ENCODE data around the gene STIL. TPM values are rescaled to one million over a fixed set of nuclear protein-coding genes. Genes with fewer than 3 reads are reported as not detected.
"Not testable (repeated sequence)": the region's sequence is repeated elsewhere in the genome, so short reads cannot be mapped to it uniquely, and the experiment has no call there.

STIL gene
- total RNA-seq, 1 experiment from 2014 or later, result 29.7 TPM

DNA sequence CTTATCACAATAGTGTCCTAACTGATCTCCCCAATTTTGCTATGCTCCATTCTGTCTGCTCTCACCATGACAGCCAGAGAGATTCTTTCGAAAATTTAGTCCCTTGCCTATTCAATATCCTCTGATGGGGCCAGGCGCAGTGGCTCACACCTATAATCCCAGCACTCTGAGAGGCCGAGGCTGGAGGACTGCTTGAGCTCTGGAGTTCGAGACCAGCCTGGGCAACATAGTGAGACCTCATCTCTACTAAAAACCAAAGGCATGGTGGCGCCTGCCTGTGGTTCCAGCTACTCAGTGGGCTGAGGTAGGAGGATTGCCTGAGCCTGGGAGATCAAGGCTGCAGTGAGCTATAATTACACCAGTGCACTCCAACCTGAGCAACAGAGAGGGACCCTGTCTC lies 108.0 kb downstream of the STIL start:
- peaks cover 69% of the 10 kb centered on the region for H3K27me3 Mint-ChIP-seq (ENCODE audit: low read depth)
- peaks cover 8% of the 10 kb centered on the region for H3K9me3 Mint-ChIP-seq
- no peak for DNase-seq (ENCODE audit: low spot score)
- no peak for ATAC-seq
- POLR2A ChIA-PET, result no interaction called here
- H3K36me3 Mint-ChIP-seq, result no peaks in the 10 kb centered on the region
- peaks cover 30% of the 10 kb centered on the region for H3K4me1 Mint-ChIP-seq
- TF ChIP-seq TP53 (CRISPR knock-in tag; IDR thresholded peaks at IDR 0.05) (no peak), TEAD4 (CRISPR knock-in tag; IDR thresholded peaks at IDR 0.05) (no peak), HMGA2 (CRISPR knock-in tag; IDR thresholded peaks at IDR 0.05) (no peak), PRRX2 (CRISPR knock-in tag; IDR thresholded peaks at IDR 0.05) (no peak), IRF1 (CRISPR knock-in tag; IDR thresholded peaks at IDR 0.05) (no peak), E2F5 (CRISPR knock-in tag; IDR thresholded peaks at IDR 0.05) (no peak), NFYB (CRISPR knock-in tag; conservative IDR thresholded peaks at IDR 0.05; ENCODE audit: low read depth) (no peak), SOX15 (CRISPR knock-in tag; IDR thresholded peaks at IDR 0.05) (no peak), GRHL2 (CRISPR knock-in tag; IDR thresholded peaks at IDR 0.05; ENCODE audit: insufficient replicate concordance, severe bottlenecking) (no peak)
- TF ChIP-seq, protein P1, sequence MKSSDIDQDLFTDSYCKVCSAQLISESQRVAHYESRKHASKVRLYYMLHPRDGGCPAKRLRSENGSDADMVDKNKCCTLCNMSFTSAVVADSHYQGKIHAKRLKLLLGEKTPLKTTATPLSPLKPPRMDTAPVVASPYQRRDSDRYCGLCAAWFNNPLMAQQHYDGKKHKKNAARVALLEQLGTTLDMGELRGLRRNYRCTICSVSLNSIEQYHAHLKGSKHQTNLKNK (CRISPR knock-in tag; IDR thresholded peaks at IDR 0.05), result no peak
- TF ChIP-seq, protein P2, sequence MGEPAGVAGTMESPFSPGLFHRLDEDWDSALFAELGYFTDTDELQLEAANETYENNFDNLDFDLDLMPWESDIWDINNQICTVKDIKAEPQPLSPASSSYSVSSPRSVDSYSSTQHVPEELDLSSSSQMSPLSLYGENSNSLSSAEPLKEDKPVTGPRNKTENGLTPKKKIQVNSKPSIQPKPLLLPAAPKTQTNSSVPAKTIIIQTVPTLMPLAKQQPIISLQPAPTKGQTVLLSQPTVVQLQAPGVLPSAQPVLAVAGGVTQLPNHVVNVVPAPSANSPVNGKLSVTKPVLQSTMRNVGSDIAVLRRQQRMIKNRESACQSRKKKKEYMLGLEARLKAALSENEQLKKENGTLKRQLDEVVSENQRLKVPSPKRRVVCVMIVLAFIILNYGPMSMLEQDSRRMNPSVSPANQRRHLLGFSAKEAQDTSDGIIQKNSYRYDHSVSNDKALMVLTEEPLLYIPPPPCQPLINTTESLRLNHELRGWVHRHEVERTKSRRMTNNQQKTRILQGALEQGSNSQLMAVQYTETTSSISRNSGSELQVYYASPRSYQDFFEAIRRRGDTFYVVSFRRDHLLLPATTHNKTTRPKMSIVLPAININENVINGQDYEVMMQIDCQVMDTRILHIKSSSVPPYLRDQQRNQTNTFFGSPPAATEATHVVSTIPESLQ (CRISPR knock-in tag; IDR thresholded peaks at IDR 0.05), result no peak
- TF ChIP-seq, protein P3, sequence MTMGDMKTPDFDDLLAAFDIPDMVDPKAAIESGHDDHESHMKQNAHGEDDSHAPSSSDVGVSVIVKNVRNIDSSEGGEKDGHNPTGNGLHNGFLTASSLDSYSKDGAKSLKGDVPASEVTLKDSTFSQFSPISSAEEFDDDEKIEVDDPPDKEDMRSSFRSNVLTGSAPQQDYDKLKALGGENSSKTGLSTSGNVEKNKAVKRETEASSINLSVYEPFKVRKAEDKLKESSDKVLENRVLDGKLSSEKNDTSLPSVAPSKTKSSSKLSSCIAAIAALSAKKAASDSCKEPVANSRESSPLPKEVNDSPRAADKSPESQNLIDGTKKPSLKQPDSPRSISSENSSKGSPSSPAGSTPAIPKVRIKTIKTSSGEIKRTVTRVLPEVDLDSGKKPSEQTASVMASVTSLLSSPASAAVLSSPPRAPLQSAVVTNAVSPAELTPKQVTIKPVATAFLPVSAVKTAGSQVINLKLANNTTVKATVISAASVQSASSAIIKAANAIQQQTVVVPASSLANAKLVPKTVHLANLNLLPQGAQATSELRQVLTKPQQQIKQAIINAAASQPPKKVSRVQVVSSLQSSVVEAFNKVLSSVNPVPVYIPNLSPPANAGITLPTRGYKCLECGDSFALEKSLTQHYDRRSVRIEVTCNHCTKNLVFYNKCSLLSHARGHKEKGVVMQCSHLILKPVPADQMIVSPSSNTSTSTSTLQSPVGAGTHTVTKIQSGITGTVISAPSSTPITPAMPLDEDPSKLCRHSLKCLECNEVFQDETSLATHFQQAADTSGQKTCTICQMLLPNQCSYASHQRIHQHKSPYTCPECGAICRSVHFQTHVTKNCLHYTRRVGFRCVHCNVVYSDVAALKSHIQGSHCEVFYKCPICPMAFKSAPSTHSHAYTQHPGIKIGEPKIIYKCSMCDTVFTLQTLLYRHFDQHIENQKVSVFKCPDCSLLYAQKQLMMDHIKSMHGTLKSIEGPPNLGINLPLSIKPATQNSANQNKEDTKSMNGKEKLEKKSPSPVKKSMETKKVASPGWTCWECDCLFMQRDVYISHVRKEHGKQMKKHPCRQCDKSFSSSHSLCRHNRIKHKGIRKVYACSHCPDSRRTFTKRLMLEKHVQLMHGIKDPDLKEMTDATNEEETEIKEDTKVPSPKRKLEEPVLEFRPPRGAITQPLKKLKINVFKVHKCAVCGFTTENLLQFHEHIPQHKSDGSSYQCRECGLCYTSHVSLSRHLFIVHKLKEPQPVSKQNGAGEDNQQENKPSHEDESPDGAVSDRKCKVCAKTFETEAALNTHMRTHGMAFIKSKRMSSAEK (CRISPR knock-in tag; IDR thresholded peaks at IDR 0.05; ENCODE audit: borderline replicate concordance), result no peak
- TF ChIP-seq, protein P4, sequence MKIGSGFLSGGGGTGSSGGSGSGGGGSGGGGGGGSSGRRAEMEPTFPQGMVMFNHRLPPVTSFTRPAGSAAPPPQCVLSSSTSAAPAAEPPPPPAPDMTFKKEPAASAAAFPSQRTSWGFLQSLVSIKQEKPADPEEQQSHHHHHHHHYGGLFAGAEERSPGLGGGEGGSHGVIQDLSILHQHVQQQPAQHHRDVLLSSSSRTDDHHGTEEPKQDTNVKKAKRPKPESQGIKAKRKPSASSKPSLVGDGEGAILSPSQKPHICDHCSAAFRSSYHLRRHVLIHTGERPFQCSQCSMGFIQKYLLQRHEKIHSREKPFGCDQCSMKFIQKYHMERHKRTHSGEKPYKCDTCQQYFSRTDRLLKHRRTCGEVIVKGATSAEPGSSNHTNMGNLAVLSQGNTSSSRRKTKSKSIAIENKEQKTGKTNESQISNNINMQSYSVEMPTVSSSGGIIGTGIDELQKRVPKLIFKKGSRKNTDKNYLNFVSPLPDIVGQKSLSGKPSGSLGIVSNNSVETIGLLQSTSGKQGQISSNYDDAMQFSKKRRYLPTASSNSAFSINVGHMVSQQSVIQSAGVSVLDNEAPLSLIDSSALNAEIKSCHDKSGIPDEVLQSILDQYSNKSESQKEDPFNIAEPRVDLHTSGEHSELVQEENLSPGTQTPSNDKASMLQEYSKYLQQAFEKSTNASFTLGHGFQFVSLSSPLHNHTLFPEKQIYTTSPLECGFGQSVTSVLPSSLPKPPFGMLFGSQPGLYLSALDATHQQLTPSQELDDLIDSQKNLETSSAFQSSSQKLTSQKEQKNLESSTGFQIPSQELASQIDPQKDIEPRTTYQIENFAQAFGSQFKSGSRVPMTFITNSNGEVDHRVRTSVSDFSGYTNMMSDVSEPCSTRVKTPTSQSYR (CRISPR knock-in tag; IDR thresholded peaks at IDR 0.05), result no peak
- TF ChIP-seq, protein P5, sequence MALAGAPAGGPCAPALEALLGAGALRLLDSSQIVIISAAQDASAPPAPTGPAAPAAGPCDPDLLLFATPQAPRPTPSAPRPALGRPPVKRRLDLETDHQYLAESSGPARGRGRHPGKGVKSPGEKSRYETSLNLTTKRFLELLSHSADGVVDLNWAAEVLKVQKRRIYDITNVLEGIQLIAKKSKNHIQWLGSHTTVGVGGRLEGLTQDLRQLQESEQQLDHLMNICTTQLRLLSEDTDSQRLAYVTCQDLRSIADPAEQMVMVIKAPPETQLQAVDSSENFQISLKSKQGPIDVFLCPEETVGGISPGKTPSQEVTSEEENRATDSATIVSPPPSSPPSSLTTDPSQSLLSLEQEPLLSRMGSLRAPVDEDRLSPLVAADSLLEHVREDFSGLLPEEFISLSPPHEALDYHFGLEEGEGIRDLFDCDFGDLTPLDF (CRISPR knock-in tag; IDR thresholded peaks at IDR 0.05), result no peak
- H3K27ac Mint-ChIP-seq, result no peak overlapping the region
- CTCF ChIA-PET, result interaction anchor here (1.3 to 2.3 kb wide), 2 partner anchors 13 to 27 kb away, joined by 6 to 11 read pairs; no protein-coding TSS in a partner anchor
- no peak overlapping the region for H3K4me3 Mint-ChIP-seq

DNA sequence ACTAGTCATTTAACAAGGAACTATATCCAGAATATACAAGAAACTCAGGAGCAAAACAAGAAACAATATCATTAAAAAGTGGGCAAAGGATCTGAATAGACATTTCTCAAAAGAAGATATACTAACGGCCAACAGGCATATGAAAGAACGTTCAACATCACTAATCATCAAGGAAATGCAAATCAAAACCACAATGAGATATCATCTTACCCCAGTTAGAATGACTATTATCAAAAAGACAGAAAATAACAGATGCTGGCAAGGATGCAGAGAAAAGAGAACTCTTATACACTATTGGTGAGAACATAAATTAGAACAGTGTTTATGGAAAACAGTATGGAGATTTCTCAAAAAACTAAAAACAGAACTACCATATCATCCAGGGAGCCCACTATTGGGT lies 110.4 kb downstream of the STIL start:
- POLR2A ChIA-PET; H3K9me3 Mint-ChIP-seq; ATAC-seq; DNase-seq (ENCODE audit: low spot score); H3K27ac Mint-ChIP-seq; H3K4me3 Mint-ChIP-seq; H3K36me3 Mint-ChIP-seq: not testable (repeated sequence)
- peaks cover 11% of the 10 kb centered on the region for H3K4me1 Mint-ChIP-seq
- peaks cover 65% of the 10 kb centered on the region for H3K27me3 Mint-ChIP-seq (ENCODE audit: low read depth)
- CTCF ChIA-PET, result interaction anchor here (2.3 kb wide), 1 partner anchor 10 kb away, joined by 11 read pairs; no protein-coding TSS in a partner anchor
